SKM-1 (cell line): ENCODE measurements around the gene LRRN4.
"Not testable (repeated sequence)": the region's sequence is repeated elsewhere in the genome, so short reads cannot be mapped to it uniquely, and the experiment has no call there.

Experiments
- DNase-seq: peaks from one replicate; lab custom pipeline; 2025; ENCODE audit not compliant: unreplicated experiment; lab: John Stamatoyannopoulos, UW

LRRN4 gene

GRCh38 chr20:6060213-6060612, 6.4 kb upstream of the LRRN4 start:
- DNase-seq = no peak

- no peak for DNase-seq
These were observed 4.9 kb upstream of the LRRN4 start for GRCh38 chr20:6058684-6059295.

GRCh38 chr20:6057691-6058090, 3.8 kb upstream of the LRRN4 start:
- DNase-seq = no peak

- DNase-seq = no peak
These were observed 3.3 kb upstream of the LRRN4 start for GRCh38 chr20:6057139-6057538.

- DNase-seq = no peak
These were observed 2.2 kb upstream of the LRRN4 start for GRCh38 chr20:6055981-6056569.

- DNase-seq = no peak
These were observed 1.4 kb upstream of the LRRN4 start for GRCh38 chr20:6055161-6055783.

- not testable (repeated sequence) for DNase-seq
These were observed 810 bp upstream of the LRRN4 start for GRCh38 chr20:6054689-6055051.

GRCh38 chr20:6053064-6053775, 640 bp downstream of the LRRN4 start:
- DNase-seq = no peak

GRCh38 chr20:6051505-6051904, 2.4 kb downstream of the LRRN4 start:
- DNase-seq = no peak

GRCh38 chr20:6048391-6048790, 5.5 kb downstream of the LRRN4 start:
- no peak for DNase-seq

- no peak for DNase-seq
These were observed 7.4 kb downstream of the LRRN4 start for GRCh38 chr20:6046432-6046831.

GRCh38 chr20:6045566-6045965, 8.3 kb downstream of the LRRN4 start:
- DNase-seq = no peak

- DNase-seq = no peak
These were observed 9.7 kb downstream of the LRRN4 start for GRCh38 chr20:6044115-6044514.

GRCh38 chr20:6041808-6042265, 12.0 kb downstream of the LRRN4 start:
- DNase-seq = no peak

GRCh38 chr20:6040958-6041807, 12.7 kb downstream of the LRRN4 start:
- DNase-seq = no peak

GRCh38 chr20:6040540-6040939, 13.3 kb downstream of the LRRN4 start:
- no peak for DNase-seq

GRCh38 chr20:6039766-6040165, 14.1 kb downstream of the LRRN4 start:
- DNase-seq = no peak

GRCh38 chr20:6038256-6038655, 15.6 kb downstream of the LRRN4 start:
- no peak for DNase-seq

GRCh38 chr20:6037082-6037481, 16.8 kb downstream of the LRRN4 start:
- DNase-seq = no peak

GRCh38 chr20:6036213-6036612, 17.6 kb downstream of the LRRN4 start:
- DNase-seq = no peak
